HG03457 (cell line): ENCODE results near the gene CDH11.

ENCODE experiments used
- ATAC-seq: cut with Tn5 transposase; IDR thresholded peaks from one replicate; pipeline ENCODE4 v1.9.1; 2021; ENCODE audit warnings: moderate number of reproducible peaks; ENCODE audit not compliant: unreplicated experiment

Gene CDH11

GRCh38 chr16:64924086-64924485 lies 197.8 kb downstream of the CDH11 start:
- no peak for ATAC-seq

- ATAC-seq = no peak
Observed at GRCh38 chr16:64919929-64920607, 201.8 kb downstream of the CDH11 start.

- no peak for ATAC-seq
Observed at GRCh38 chr16:64919141-64919540, 202.7 kb downstream of the CDH11 start.

GRCh38 chr16:64916051-64916450 lies 205.8 kb downstream of the CDH11 start:
- ATAC-seq = no peak

- no peak for ATAC-seq
Observed at GRCh38 chr16:64910356-64910755, 211.5 kb downstream of the CDH11 start.

GRCh38 chr16:64907844-64908243 lies 214.0 kb downstream of the CDH11 start:
- no peak for ATAC-seq

GRCh38 chr16:64903770-64904169 lies 218.1 kb downstream of the CDH11 start:
- ATAC-seq = no peak

GRCh38 chr16:64900517-64900916 lies 221.3 kb downstream of the CDH11 start:
- no peak for ATAC-seq

GRCh38 chr16:64900019-64900418 lies 221.8 kb downstream of the CDH11 start:
- ATAC-seq = no peak

GRCh38 chr16:64898159-64898558 lies 223.7 kb downstream of the CDH11 start:
- no peak for ATAC-seq
